ENCODE measurements around the gene RARG. TPM values are rescaled to one million over a fixed set of nuclear protein-coding genes. Genes with fewer than 3 reads are reported as not detected.

Gene RARG
- total and polyA plus RNA-seq, 2 of the 4 experiments (the other 2 are of a cell fraction): 7.9 to 30.9 TPM

DNA sequence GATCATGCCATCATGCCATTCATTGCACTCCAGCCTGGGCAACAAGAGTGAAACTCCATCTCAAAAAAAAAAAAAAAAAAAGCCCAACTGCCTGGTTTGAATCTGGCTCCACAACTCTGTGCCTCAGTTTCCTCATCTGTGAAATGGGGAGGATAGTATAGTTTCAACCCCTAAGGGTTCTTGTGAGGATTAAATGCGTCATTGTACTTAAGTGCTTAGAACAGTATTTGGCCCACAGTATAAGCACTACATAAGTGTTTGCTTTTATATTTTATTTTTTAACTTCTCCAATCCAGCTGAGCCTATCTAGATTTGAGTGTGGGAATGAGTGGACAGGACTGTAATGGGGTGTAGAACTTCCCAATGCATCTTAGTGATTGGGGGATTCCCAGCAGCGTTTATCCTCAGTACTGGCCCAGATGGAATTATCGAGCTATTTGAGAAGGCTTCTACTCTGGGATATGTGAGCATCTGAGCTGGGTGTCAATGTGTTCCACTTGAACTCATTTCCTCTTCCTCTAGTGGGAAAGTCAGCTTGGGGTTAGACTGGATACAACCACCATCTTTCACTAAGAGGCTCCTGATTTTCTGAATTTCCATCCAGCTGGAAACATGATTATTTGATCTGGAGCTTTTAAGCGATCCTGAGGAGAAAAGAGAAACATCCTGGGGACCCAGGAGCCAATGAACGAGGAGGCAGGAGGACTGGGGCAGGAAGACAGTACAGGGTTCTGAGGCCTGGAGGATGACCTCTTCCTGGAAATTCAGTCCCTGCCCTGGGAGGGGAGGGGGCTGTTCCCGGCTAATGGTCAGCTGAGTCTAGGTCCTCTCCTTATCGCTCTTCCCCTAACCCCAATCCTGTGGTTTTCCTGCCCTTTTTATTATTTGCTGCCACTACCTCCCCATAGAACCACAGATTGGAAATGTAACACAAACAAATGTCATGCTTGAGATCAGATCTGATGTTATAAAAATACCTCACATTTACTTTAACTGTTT, 26.8 kb upstream of the RARG start:
- no peaks in the 10 kb centered on the region; the same call in 1 of the 2 replicates for H4K20me1 ChIP-seq (ENCODE audit: insufficient read depth, low read length)
- H3K14ac ChIP-seq (replicated peaks; ENCODE audit: low read depth, low read length): no peak overlapping the region
- ATAC-seq (ENCODE audit: low read depth): no peak
- H3K4me1 ChIP-seq (ENCODE audit: control insufficient read depth, insufficient read depth, low read length): no peaks in the 10 kb centered on the region; the same call in 1 of the 2 replicates
- H3K23ac ChIP-seq (ENCODE audit: low read depth, low read length): no peak overlapping the region
- H2AK9ac ChIP-seq (replicated peaks; ENCODE audit: low read depth, low read length, poor library complexity): no peak overlapping the region
- H4K91ac ChIP-seq (ENCODE audit: insufficient read depth, low read depth, low read length): no peak overlapping the region
- no peak overlapping the region for H3K9ac ChIP-seq (ENCODE audit: low read depth, low read length)
- no peaks in the 10 kb centered on the region for H3K27me3 ChIP-seq (ENCODE audit: control insufficient read depth, insufficient read depth, low read length)
- no peak overlapping the region for H3K4ac ChIP-seq (ENCODE audit: low read depth, low read length)
- no peak overlapping the region for H3K27ac ChIP-seq (ENCODE audit: insufficient read depth, low read length)
- H4K5ac ChIP-seq (ENCODE audit: low read depth, low read length): no peak overlapping the region
- peaks cover 12% of the 10 kb centered on the region for H3K36me3 ChIP-seq (ENCODE audit: control insufficient read depth, insufficient read depth, low read length)
- ChIA-PET POLR2A (ENCODE audit: unreplicated experiment) (no interaction called here), CTCF (no interaction called here)
- H3K9me1 ChIP-seq (ENCODE audit: insufficient read depth, low read length): peaks cover 3% of the 10 kb centered on the region; the same call in 1 of the 2 replicates
- H4K8ac ChIP-seq (ENCODE audit: low read depth in 2 of 2, low read length in 2 of 2): no peak overlapping the region
- no peak for DNase-seq
- no TSS peak for BruUV-seq (replicated peaks)
- no peak overlapping the region for H3K4me2 ChIP-seq (ENCODE audit: low read depth, low read length)
- no peak overlapping the region for H2BK120ac ChIP-seq (ENCODE audit: low read depth, low read length)
- no peak overlapping the region for H2AK5ac ChIP-seq (ENCODE audit: low read depth, low read length)
- no CpG with 5 or more reads among the region's 7 CpGs for WGBS, 2 experiments (ENCODE audit: extremely low coverage in 2 of 2, insufficient read length in 1 of 2)
- TF ChIP-seq, protein P1, sequence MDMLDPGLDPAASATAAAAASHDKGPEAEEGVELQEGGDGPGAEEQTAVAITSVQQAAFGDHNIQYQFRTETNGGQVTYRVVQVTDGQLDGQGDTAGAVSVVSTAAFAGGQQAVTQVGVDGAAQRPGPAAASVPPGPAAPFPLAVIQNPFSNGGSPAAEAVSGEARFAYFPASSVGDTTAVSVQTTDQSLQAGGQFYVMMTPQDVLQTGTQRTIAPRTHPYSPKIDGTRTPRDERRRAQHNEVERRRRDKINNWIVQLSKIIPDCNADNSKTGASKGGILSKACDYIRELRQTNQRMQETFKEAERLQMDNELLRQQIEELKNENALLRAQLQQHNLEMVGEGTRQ (IDR thresholded peaks at IDR 0.05; ENCODE audit: low read depth, low read length): no peak
- TF ChIP-seq CHD1 (IDR thresholded peaks at IDR 0.05; ENCODE audit: low read depth, low read length): no peak
- no peak for TF ChIP-seq MAZ (IDR thresholded peaks at IDR 0.05; ENCODE audit: borderline replicate concordance, low read depth, low read length)
- TF ChIP-seq RCOR1 (IDR thresholded peaks at IDR 0.05; ENCODE audit: insufficient replicate concordance, low read length): no peak
- TF ChIP-seq RAD21 (IDR thresholded peaks at IDR 0.05; ENCODE audit: low read length): no peak
- TF ChIP-seq POLR2A (IDR thresholded peaks at IDR 0.05; ENCODE audit: low read depth, low read length): no peak
- TF ChIP-seq, protein P2, sequence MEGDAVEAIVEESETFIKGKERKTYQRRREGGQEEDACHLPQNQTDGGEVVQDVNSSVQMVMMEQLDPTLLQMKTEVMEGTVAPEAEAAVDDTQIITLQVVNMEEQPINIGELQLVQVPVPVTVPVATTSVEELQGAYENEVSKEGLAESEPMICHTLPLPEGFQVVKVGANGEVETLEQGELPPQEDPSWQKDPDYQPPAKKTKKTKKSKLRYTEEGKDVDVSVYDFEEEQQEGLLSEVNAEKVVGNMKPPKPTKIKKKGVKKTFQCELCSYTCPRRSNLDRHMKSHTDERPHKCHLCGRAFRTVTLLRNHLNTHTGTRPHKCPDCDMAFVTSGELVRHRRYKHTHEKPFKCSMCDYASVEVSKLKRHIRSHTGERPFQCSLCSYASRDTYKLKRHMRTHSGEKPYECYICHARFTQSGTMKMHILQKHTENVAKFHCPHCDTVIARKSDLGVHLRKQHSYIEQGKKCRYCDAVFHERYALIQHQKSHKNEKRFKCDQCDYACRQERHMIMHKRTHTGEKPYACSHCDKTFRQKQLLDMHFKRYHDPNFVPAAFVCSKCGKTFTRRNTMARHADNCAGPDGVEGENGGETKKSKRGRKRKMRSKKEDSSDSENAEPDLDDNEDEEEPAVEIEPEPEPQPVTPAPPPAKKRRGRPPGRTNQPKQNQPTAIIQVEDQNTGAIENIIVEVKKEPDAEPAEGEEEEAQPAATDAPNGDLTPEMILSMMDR (conservative IDR thresholded peaks at IDR 0.05; ENCODE audit: low read depth, low read length): no peak
- TF ChIP-seq NFE2L2 (IDR thresholded peaks at IDR 0.05; ENCODE audit: low read depth, low read length): no peak
- TF ChIP-seq MAFK (IDR thresholded peaks at IDR 0.05; ENCODE audit: low read depth, low read length): no peak
- peaks cover 11 to 16% of the 10 kb centered on the region in 2 experiments for H3K79me1 ChIP-seq (ENCODE audit: low read depth in 1 of 2, low read length in 2 of 2)
- no peak overlapping the region for H2AFZ ChIP-seq (replicated peaks; ENCODE audit: low read length, poor library complexity)
- no peak overlapping the region for H2BK15ac ChIP-seq (ENCODE audit: low read depth, low read length)
- in situ Hi-C loops (cut with MboI; ENCODE audit: low sequenced_read_pairs) (no loop called here), intact Hi-C loops (cut with micrococcal nuclease) (no loop called here), dilution Hi-C loops (cut with HindIII; ENCODE audit: low sequenced_read_pairs, unreplicated experiment) (no loop called here)
- H3K4me3 ChIP-seq (ENCODE audit: insufficient read depth, low read depth, low read length): no peak overlapping the region
- H3K9me3 ChIP-seq (ENCODE audit: control insufficient read depth, insufficient read depth, low read length): no peaks in the 10 kb centered on the region
- H3K18ac ChIP-seq (ENCODE audit: low read depth, low read length): no peak overlapping the region
- H3K56ac ChIP-seq (ENCODE audit: extremely low read depth, insufficient read depth, low read length): no peak overlapping the region
- no peak overlapping the region for H2BK5ac ChIP-seq (ENCODE audit: low read depth, low read length, poor library complexity, severe bottlenecking)
- H2BK20ac ChIP-seq (ENCODE audit: low read depth, low read length): no peak overlapping the region
